KOPT-K1 (cell line): ENCODE data around the gene PRDM15.
"Not testable (repeated sequence)": the region's sequence is repeated elsewhere in the genome, so short reads cannot be mapped to it uniquely, and the experiment has no call there.

Experiments used
- H3K27ac ChIP-seq: fragments of 200-600 bp; sonication (generic); 2 replicates; pipeline ENCODE4 v1.5.1; 2016; ENCODE audit warnings: antibody characterized with exemption, mild to moderate bottlenecking, low read depth, low read length; ENCODE audit not compliant: poor library complexity, severe bottlenecking
- H3K36me3 ChIP-seq: fragments of 200-600 bp; sonication (generic); 2 replicates; pipeline ENCODE4 v1.5.1; 2017; ENCODE audit warnings: antibody characterized with exemption, mild to moderate bottlenecking, low read length, moderate library complexity; ENCODE audit not compliant: insufficient read depth
- H3K9me3 ChIP-seq: fragments of 200-600 bp; sonication (generic); 2 replicates; pipeline ENCODE4 v1.5.1; 2017; ENCODE audit warnings: antibody characterized with exemption, low read length, mild to moderate bottlenecking; ENCODE audit not compliant: insufficient read depth, poor library complexity, severe bottlenecking

PRDM15 gene

DNA sequence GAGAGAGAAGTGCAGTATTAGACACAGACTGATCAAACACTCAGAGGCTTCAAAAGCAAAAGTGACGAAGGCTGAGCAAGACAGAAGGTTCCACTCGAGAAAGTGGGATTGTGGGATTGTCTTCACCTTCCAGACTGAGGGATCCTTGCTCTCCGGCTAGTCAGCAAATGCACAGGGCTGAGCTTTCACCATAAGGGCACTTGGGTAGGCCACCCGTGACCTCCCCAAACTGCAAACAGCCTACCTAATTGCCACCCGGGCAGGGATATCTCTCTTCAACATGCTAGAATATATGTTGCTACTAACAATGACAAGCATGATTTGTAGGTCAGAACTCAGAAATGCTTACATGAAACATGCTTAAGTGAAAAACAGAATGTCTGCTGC is 77.0 kb downstream of the PRDM15 start:
- H3K27ac ChIP-seq = no peak overlapping the region
- peaks cover 48% of the 10 kb centered on the region for H3K36me3 ChIP-seq
- H3K9me3 ChIP-seq = no peaks in the 10 kb centered on the region

DNA sequence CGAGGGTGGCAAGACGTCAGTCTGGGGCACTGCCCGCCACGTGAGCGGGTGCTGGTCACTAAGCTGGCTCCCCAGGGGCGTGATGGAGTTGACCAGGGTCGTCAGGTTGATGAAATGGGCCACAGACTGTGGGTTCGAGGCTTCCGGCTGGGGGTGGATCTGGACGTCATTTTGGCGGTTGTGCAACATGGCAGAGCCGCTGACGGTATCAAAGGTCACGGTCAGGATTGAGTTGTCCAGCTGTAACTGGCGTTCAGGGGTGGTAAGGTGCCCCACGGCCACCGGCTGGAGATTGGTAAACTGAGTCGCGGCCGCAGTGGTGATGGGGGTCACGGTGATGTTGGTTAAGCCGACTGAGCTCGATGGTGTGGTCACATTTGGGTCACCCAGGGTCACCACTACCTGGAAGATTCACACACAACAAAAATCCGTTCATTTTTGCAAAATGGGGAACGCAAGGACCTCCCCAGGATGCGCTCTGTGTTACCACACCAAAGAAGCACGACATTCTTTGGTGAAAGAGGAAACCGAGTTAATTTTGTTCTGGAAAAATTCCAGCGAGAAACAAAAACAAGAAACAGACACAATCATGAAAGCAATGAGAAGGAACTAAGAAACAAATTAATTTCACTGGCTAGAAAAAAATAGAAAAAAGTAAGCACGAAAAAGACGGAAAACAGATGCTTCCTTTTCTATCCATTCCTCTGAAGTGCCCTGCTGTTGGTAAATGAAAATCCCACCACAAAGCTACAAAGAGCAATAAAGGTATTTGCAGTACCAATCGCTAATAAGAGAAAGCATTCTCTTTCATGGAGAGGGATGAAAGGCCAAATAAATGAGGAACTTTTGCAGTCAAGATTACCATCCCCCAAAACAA is 77.6 kb downstream of the PRDM15 start:
- Histone ChIP-seq H3K36me3 (peaks cover 48% of the 10 kb centered on the region), H3K9me3 (no peaks in the 10 kb centered on the region), H3K27ac (no peak overlapping the region)

DNA sequence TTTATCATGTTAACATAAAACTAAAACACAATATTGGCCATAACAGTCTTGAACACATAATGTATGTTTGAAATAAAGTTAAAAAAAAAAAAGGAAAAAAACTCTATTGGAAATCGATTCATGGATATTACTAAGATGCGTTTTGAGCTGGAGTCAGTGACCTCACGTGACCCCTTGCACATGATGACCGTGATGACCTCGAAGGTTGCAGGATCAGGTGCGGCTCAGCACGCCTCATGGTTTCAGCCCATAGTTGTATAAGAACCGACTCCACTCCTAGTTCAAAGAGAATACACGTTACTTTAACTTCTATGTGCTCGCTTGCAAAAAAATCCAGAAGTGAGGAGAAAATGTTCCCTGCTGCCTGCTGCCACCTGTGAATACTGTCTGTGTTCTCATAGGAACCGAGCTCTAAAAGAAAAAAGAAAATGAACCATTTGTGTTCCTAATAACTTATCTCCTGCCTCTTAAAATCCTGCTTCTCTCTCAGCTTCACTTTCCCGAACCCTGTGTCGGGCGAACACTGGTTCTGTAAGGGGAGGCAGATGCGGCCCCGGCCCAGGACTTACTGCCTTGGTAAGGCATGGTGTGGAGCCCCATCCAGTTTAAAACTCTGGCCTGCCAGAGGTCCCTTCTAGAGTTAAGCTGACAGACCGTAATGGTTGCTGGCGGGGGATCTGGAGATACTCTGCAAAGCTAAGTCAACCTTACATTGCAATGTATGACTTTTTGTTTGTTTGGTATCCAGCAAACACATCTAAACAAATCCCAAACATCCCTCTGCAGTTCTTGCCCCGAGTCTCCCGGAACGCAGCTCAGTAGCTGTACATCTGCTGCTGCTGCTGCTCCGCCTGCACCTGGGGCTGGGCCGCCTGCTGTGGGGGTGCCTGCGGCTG is 78.5 kb downstream of the PRDM15 start:
- H3K36me3 ChIP-seq = peaks cover 48% of the 10 kb centered on the region
- no peaks in the 10 kb centered on the region for H3K9me3 ChIP-seq
- H3K27ac ChIP-seq = no peak overlapping the region

DNA sequence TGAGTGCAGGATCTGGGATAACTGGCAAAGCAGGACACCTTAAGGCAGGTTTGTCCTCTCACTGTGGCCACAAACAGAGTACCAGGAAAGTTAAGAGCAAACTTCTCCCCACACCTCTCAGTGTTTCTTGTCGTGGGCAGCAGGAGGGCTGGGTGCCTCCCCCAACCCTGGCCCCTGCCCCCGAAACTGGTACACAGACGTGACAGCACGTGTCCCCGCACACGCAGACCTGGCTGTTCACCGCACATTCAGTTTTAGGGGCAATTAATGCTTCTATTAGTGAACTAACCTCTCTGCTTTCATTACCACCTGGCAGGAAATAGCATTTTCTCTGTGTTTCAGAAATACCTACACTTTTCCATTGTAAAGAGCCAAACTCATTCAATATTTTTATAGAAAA is 79.4 kb downstream of the PRDM15 start:
- peaks cover 48% of the 10 kb centered on the region for H3K36me3 ChIP-seq
- no peak overlapping the region for H3K27ac ChIP-seq
- H3K9me3 ChIP-seq = no peaks in the 10 kb centered on the region

DNA sequence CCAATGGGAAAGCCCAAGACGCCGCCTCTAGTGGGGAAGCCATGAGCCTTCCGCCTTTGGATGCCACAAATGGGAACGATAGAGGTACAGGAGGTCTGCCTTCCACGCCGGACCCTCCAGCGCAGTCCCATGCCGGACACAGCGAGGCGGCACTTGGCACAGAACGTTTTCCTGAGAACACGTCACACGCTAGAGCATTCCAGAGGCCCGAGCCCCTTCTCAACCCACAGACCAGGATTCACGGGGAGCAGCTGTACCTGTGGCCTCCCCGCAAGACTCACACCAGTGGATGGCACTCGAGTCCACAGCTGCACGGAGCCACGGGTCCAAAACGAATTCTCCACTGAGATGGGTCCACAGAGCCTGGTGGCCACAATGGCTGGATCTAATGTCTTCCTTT is 80.8 kb downstream of the PRDM15 start:
- H3K9me3 ChIP-seq = no peaks in the 10 kb centered on the region
- H3K36me3 ChIP-seq = peaks cover 48% of the 10 kb centered on the region
- no peak overlapping the region for H3K27ac ChIP-seq

DNA sequence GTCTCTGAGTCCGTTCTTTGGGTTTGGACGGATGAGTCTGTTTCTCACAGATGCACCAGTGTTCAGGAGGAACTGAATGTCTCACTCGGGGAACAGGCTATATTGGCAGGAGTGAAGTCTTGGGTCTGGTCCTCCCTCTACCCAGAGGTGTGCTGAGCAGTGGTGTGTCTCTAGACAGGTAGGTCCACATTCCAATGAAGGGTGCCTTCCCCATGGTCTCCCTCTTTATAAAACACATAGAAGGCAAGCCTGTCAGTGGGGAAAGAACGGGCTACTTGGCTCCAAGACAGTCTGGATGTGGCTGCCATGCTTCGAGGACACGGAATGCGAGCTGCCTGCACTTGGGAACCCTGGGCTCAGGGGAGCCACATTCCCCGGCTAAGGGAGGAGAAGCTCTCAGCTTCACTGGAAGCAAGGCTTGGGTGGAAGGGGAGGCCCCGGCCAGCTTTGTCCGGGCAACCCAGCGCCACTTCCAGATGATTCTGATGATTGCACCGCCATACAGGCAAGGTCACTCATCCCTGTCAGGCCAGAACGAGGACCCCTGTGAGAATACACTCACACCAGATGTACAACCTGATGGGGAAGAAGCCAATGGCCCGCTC is 82.6 kb downstream of the PRDM15 start:
- Histone ChIP-seq H3K36me3 (peaks cover 30% of the 10 kb centered on the region), H3K27ac (no peak overlapping the region), H3K9me3 (peaks cover 15% of the 10 kb centered on the region)

DNA sequence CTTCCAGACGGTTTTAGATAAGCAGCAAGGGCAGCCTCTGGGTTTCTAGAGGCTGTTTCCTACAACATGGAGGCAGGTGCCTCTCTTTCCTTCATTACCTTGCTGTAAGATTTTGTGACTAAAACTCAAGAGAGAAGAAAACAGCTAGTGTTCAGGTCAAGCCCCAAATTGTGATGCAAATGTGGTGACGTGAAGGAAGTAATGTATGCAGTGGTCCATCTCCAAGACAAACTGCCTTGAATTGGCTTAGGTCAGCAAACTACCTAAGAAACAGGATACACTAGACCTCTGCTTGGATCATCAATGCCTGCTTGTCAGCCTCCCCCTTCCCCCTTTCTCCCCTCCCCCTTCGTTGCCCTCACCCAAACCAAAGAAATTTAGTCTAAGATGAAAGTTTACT is 83.4 kb downstream of the PRDM15 start:
- peaks cover 22% of the 10 kb centered on the region for H3K36me3 ChIP-seq
- peaks cover 15% of the 10 kb centered on the region for H3K9me3 ChIP-seq
- H3K27ac ChIP-seq = no peak overlapping the region

DNA sequence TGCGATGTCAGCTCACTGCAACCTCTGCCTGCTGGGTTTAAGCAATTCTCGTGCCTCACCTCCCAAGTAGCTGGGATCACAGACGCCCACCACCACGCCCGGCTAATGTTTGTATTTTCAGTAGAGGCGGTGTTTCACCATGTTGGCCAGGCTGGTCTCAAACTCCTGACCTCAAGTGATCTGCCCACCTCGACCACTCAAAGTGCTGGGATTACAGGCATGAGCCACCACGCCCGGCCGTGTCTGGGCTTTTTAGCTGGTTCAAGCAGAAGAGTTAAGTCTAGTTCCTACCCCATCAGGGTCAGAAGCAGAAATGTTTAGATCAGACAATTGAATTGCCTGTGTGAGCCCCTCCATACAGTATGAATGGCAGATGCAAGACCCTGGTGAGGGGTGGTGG is 84.5 kb downstream of the PRDM15 start:
- peaks cover 15% of the 10 kb centered on the region for H3K9me3 ChIP-seq
- H3K36me3 ChIP-seq = peaks cover 11% of the 10 kb centered on the region
- no peak overlapping the region for H3K27ac ChIP-seq

DNA sequence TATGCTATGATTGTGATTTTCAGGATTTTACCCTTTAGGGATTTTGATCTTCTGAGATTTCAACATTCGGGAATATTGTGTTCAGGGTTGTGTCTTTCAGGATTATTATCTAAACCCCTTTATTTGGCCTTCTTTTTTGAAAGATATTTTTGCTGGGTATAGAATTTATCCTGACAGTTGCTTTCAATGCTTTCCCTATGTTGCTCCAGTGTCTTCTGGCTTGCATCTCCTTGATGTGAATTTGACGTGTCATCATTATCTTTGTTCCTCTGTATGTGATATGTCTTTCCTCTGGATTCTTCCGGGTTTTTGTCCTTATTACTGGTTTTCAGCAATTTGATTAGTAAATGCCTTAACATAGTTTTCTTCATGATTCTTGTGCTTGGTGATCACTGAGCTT is 86.4 kb downstream of the PRDM15 start:
- Histone ChIP-seq H3K27ac (no peak overlapping the region), H3K9me3 (peaks cover 15% of the 10 kb centered on the region), H3K36me3 (no peaks in the 10 kb centered on the region)

DNA sequence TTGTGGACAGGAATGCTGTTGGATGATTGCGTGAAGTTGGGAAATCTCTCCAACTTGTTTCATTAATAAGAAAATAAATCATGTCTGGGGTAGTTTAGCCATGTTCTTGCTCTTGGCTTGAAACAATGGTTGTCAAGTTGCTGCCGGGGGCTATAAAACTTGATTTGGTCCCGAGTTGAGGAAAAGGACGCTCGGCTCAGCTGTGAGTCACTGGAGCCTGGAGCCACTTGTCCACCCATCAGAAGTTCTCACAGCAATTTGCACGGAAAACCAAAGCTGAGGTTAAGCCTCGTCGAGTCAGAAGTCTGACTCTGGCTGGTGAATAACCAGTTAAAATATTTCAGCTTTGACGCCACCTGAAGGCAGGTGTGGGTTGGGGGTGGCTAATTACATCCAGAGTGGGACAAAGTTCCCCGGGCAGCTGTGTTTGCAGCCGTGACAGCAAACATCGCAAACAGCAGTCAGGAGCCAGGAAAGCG is 92.6 kb downstream of the PRDM15 start:
- Histone ChIP-seq H3K36me3 (no peaks in the 10 kb centered on the region), H3K9me3 (no peaks in the 10 kb centered on the region), H3K27ac (no peak overlapping the region)

DNA sequence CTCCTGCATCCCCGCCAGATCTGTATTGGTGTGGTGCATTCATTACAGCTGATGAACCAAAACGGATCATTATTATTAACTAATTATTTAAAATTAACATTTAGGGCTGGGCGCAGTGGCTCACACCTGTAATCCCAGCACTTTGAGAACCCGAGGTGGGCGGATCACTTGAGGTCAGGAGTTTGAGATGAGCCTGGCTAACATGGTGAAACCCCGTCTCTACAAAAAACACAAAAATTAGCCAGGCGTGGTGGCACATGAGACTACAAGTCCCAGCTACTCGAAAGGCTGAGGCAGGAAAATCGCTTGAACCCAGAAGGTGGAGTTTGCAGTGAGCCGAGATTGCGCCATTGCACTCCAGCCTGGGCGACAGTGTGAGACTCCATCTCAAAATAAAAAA is 93.9 kb downstream of the PRDM15 start:
- not testable (repeated sequence) for H3K9me3 ChIP-seq, H3K36me3 ChIP-seq, H3K27ac ChIP-seq

DNA sequence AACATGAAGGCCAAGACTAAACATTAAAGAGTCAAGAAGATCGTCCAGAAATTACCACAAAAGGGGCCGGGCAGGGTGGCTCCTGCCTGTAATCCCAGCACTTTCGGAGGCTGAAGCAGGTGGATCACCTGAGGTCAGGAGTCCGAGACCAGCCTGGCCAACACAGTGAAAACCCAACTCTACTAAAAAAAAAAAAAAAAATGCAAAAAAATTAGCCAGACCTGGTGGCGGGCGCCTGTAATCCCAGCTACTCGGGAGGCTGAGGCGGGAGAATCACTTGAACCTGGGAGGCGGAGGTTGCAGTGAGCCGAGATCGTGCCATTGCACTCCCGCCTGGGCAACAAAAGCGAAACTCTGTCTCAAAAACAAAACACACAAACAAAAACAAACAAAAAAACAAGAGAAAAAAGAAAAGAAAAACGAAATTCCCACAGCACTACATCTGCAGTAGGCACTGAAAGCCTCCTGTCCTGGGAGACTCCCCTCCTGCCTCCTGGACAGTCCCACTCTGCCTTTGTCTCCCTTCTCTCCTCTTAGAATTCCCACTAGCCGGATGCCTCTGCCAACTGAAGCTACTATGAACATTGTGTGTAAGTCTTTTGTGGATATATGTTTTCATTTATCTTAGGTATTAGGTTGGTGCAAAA is 94.6 kb downstream of the PRDM15 start:
- H3K27ac ChIP-seq = no peak overlapping the region
- no peaks in the 10 kb centered on the region for H3K9me3 ChIP-seq
- no peaks in the 10 kb centered on the region for H3K36me3 ChIP-seq

DNA sequence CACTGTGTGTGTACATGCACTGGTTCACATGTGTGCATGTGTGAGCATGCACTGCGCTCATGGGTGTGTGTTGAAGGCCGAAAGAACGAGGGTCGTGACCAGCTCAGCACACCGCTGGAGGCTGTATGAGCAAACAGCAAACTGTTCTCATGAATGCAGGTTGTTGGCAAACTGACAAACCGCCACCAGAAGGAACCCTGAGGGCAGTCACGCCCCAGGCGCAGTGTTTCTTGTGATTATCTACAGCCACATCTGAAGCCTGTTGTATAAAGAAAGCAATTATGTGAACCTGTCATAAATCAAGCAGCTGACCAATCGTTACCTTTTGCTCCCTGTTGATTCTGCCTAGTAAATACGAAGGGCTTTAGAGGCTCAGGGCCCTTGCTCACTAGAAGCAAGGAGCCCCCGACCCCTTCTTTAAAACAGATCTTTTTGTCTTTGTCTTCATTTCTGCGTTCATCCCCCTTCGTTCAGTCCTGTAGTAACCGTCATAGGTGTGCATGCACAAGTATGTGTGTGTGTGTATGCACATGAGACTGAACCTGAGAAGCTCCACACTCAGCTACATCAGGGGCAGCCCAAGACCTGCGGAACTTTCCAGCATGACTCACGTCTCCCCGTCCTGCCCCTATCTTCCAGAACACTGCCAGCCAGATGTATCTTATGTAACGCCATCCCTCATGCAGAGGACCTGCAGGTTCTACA is 95.5 kb downstream of the PRDM15 start:
- Histone ChIP-seq H3K9me3 (no peaks in the 10 kb centered on the region), H3K36me3 (no peaks in the 10 kb centered on the region), H3K27ac (peak overlapping the region; percentile 36)

DNA sequence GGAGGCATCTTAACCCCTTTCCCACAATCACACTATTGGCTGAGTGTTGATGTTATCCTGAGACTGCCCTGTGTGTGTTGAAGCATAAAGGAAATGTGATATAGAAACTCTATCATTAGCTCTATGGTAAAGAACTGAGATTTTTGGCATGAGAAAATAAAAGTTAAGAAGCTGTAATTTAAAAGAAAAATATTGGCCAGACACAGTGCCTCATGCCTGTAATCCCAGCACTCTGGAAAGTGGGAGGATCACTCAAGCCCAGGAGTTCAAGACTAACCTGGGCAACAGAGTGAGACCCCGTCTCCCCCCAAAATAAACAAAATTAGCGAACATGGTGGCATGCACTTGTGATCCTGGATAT is 98.1 kb downstream of the PRDM15 start:
- Histone ChIP-seq H3K9me3 (no peaks in the 10 kb centered on the region), H3K36me3 (no peaks in the 10 kb centered on the region), H3K27ac (no peak overlapping the region)
